ENCODE data around the gene ZER1. TPM values are rescaled to one million over a fixed set of nuclear protein-coding genes. Genes with fewer than 3 reads are reported as not detected.

ZER1 gene
- total RNA-seq, 1 donor from 2014 or later: 51.5 TPM

GRCh38 chr9:128685636-128686489 is 85.9 kb downstream of the ZER1 start:
- intact Hi-C loops (cut with DNase I): no loop called here

GRCh38 chr9:128684325-128685199 is 87.2 kb downstream of the ZER1 start:
- ATAC-seq: peak; percentile 39
- intact Hi-C loops (cut with DNase I): no loop called here
- peak; percentile 86 for DNase-seq (ENCODE audit: missing footprints)

More at GRCh38 chr9:128685636-128686489, 85.9 kb downstream of the ZER1 start:
- ATAC-seq: no peak
- no peak for DNase-seq (ENCODE audit: missing footprints)

GRCh38 chr9:128684065-128684324 is 87.7 kb downstream of the ZER1 start:
- no peak for DNase-seq (ENCODE audit: missing footprints)
- no peak for ATAC-seq

GRCh38 chr9:128683340-128684064 is 88.2 kb downstream of the ZER1 start:
- ATAC-seq: no peak
- DNase-seq (ENCODE audit: missing footprints): peak; percentile 80
- intact Hi-C loops (cut with DNase I): no loop called here

More at GRCh38 chr9:128684065-128684324, 87.7 kb downstream of the ZER1 start:
- intact Hi-C loops (cut with DNase I): no loop called here

Other genes with a start within 250 kb of the ZER1 start
- 247 TPM for gene SPTAN1, start 219.3 kb downstream of the ZER1 start, total RNA-seq
- 40.1 TPM for gene DYNC2I2, start 115.1 kb downstream of the ZER1 start, total RNA-seq
- gene SET, start 82.7 kb downstream of the ZER1 start, total RNA-seq: 175 TPM
- gene PKN3, start 69.4 kb downstream of the ZER1 start, total RNA-seq: 8.5 TPM
- gene ZDHHC12, start 47.8 kb downstream of the ZER1 start, total RNA-seq: 6.4 TPM
- gene TBC1D13, start 15.3 kb upstream of the ZER1 start, total RNA-seq: 16.6 TPM
- gene ENDOG, start 46.6 kb upstream of the ZER1 start, total RNA-seq: 84.4 TPM
- gene SPOUT1, start 57.9 kb upstream of the ZER1 start, total RNA-seq: 17.4 TPM
- gene KYAT1, start 110.0 kb upstream of the ZER1 start, total RNA-seq: 11.9 TPM
- gene LRRC8A, start 110.2 kb upstream of the ZER1 start, total RNA-seq: 23.9 TPM
- gene PHYHD1, start 149.1 kb upstream of the ZER1 start, total RNA-seq: 30.2 TPM
- gene DOLK, start 175.7 kb upstream of the ZER1 start, total RNA-seq: 7.5 TPM
- 16.0 TPM for gene NUP188, start 175.8 kb upstream of the ZER1 start, total RNA-seq